Uterus (tissue), 2 donors: ENCODE measurements around the gene TMEM255A.

Experiments
- POLR2A ChIP-seq, 2 donors: fragments of 450-650 bp; IDR thresholded peaks; one replicate each; pipeline ENCODE4 v1.6.1; 2016; ENCODE audit warnings: antibody characterized with exemption in 2 of 2, mild to moderate bottlenecking in 1 of 2, moderate library complexity in 1 of 2
- TF ChIP-seq, protein P1 (sequence below), 4 experiments: fragments of 200-600 bp in 2 of 4; fragments of 450-650 bp in 2 of 4; sonication (generic) in 2 of 4; IDR thresholded peaks; one replicate each; pipeline ENCODE4 v1.5.1; 2016 to 2019; ENCODE audit warnings: antibody characterized with exemption in 4 of 4, mild to moderate bottlenecking in 2 of 4, moderate library complexity in 1 of 4

DNA sequence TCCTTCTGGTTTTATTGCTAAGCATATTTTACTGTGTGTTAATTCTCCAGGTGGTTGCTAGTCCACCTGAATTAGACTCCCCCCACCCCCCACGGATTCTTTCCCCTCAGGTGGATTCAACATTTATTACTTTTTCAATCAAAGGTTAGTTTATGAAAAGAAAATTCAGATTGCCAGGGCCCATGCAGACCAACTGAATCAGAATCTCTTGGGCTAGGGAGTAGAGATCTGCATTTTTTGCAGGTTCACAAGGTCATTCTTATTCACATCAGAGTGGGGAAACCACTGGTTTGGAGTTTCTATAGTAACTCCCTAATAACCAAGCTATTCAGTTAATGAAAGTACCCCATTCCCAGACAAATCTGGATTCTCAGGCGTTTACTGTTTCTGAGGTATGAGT is 9.8 kb downstream of the TMEM255A start:
- TF ChIP-seq, protein P1, sequence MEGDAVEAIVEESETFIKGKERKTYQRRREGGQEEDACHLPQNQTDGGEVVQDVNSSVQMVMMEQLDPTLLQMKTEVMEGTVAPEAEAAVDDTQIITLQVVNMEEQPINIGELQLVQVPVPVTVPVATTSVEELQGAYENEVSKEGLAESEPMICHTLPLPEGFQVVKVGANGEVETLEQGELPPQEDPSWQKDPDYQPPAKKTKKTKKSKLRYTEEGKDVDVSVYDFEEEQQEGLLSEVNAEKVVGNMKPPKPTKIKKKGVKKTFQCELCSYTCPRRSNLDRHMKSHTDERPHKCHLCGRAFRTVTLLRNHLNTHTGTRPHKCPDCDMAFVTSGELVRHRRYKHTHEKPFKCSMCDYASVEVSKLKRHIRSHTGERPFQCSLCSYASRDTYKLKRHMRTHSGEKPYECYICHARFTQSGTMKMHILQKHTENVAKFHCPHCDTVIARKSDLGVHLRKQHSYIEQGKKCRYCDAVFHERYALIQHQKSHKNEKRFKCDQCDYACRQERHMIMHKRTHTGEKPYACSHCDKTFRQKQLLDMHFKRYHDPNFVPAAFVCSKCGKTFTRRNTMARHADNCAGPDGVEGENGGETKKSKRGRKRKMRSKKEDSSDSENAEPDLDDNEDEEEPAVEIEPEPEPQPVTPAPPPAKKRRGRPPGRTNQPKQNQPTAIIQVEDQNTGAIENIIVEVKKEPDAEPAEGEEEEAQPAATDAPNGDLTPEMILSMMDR (IDR thresholded peaks at IDR 0.05): no peak
- TF ChIP-seq POLR2A (IDR thresholded peaks at IDR 0.05): no peak
